LNCAP (cell line): ENCODE results near the gene TTYH3.
A peak's percentile ranks its signal among the peaks of the same experiment; 100 is the strongest.

Experiments used
- CTCF ChIP-seq: fragments of 450-650 bp; IDR thresholded peaks from 2 replicates; pipeline ENCODE4 v1.5.1; 2017; ENCODE audit warnings: mild to moderate bottlenecking

Gene TTYH3

DNA sequence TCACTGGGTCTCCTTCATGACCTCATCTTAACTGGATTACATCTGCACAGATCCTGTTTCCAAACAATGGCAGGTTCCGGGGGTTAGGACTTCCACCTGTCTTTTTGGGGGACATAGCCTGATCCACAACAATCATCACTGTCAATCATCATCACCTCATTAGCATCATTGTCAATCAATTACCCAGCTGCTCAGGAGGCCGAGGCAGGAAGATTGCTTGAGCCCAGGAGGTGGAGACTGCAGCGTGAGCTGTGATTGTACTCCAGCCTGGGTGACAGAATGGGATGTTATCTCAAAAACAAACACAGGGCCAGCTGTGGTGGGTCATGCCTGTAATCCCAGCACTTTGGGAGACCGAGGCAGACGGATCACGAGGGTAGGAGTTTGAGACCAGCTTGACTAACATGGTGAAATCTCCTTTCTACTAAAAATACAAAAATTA lies 74.9 kb downstream of the TTYH3 start:
- no peak for TF ChIP-seq CTCF

GRCh38 chr7:2707481-2707880 lies 75.7 kb downstream of the TTYH3 start:
- TF ChIP-seq CTCF = no peak

DNA sequence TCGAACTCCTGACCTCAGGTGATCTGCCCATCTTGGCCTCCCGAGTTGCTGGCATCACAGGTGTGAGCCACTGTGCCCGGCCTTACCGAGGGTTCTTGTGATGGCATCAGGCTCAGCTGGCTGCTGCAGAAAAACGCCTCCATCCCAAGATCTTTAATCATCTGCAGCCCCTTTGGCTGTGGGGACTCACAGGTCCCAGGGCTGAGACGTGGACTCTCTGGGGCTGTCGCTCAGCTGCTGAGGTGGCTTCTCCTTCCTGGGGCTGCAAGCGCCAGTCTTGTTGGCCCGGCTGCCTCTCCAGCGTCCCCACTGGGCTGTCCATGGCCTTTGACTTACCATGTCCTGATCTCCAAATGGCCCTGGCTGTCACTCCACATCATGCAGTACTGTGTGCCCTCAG lies 76.3 kb downstream of the TTYH3 start:
- TF ChIP-seq CTCF = no peak

DNA sequence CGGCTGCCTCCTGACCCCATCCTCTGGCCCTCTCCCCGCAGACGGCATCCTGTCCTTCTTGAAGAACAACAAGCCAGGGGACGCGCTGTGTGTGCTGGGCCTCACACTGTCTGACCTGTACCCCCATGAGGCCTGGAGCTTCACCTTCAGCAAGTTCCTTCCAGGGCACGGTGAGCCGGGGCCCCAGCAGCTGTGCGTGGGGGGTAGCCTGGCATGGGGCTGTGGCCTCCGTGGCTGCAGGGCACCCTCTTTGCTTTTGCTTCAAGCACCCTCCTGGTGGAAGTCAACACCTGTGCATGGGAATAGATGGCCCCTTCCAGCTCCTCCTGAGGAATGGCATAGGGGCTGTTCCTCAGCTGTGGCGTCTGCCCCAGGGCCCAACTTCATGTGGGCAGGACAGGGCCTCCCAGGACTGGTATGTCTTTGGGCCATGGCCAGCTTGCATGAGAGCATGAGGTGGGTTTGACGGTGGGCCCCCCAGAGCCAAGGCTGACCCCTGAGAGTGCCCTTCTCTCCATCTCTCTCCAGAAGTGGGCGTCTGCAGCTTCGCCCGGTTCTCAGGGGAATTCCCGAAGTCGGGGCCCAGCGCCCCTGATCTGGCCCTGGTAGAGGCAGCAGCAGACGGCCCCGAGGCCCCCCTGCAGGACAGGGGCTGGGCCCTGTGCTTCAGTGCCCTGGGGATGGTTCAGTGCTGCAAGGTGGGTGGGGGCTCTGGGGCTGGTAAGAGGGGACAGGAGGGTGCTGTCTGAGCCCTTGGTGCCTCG lies 76.9 kb downstream of the TTYH3 start:
- TF ChIP-seq CTCF = no peak

DNA sequence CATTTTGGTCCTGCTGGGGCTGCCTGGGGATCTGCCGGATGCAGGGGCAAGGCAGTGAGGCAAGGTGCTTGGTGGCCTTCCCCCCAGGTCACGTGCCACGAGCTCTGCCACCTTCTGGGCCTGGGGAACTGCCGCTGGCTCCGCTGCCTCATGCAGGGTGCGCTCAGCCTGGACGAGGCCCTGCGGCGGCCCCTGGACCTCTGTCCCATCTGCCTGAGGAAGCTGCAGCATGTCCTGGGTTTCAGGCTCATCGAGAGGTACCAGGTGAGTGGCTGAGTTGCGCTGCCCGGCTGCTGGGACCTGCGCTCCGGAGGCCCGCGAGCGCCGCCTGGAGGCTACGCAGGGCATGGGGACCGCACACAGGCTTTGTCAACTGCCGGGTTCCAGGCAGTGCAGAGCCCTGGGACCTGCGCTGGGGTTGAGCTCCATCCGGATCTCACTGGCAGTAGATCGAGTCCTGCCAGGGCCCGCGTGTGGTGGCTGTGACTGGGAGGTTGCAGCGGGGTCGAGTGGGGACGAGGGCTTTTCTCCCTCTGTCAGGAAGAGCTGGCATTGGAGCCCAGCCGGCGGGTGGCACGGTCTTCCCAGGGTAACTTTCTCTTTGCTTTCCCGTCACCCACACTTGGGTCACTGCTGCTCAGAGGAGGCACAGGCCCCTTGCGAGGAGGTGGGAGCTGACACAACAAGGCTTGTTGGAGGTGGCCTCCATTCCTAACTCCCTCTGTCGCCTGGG lies 77.9 kb downstream of the TTYH3 start:
- TF ChIP-seq CTCF = peak; percentile 74

- TF ChIP-seq CTCF = no peak
These were observed 78.5 kb downstream of the TTYH3 start for GRCh38 chr7:2710286-2710655.

DNA sequence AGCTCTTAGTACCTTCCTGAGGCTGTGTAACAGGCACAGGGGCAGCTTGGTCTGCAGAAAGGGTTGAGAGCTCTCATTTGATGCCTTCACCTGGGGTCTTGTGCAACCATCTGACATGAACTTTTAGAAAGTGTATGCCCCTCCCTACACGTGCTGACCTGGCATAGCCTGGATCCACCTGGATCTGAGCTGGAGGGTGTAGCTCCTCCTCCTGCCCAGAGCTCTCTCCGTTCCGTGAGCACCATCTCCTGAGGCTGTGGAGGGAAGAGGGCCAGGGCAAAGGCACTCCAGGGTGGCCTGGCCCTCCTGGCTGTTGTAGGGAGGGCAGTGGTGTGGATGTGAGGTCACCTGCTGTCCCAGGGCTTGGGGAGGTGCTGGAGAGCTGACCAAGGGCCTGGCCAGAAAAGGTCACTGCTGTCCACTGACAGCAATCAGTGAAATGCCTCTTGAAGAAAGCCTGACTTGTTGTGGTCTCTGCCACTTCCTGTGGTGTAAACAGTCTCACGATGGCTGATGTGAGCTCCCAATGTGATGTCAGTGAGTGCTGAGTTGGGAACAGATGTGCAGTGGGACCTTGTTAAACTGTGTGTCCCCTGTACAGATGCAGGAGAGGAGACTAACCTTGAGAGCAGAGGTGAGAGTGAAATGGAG lies 79.2 kb downstream of the TTYH3 start:
- TF ChIP-seq CTCF = no peak
